SK-N-SH (cell line): ENCODE measurements around the gene ADRB2. TPM values are rescaled to one million over a fixed set of nuclear protein-coding genes. Genes with fewer than 3 reads are reported as not detected.
"Not testable (repeated sequence)": the region's sequence is repeated elsewhere in the genome, so short reads cannot be mapped to it uniquely, and the experiment has no call there.

Experiments used
- CTCF ChIA-PET: fragments of 300-600, 350-600 bp; formaldehyde crosslinking; extraction: SDS; loops from one replicate; lab custom pipeline; 2021; lab: Yijun Ruan, JAX
- POLR2A ChIA-PET: fragments of 350-600 bp; sonication (Branson Sonifier 250); formaldehyde crosslinking; extraction: SDS; loops from one replicate; lab custom pipeline; 2020; ENCODE audit warnings: antibody characterized with exemption, inconsistent platforms; lab: Yijun Ruan, JAX
- DNase-seq: peaks from one replicate; pipeline ENCODE4 v3.0.0; 2012
- H2AFZ ChIP-seq: fragments of 200-600 bp; sonication (generic); 2 replicates; pipeline ENCODE4 v1.8.1; 2016; ENCODE audit warnings: antibody characterized with exemption, mild to moderate bottlenecking, low read depth
- H3F3A ChIP-seq: fragments of 200-600 bp; sonication (generic); replicated peaks from 2 replicates; pipeline ENCODE3; 2016; ENCODE audit warnings: antibody characterized with exemption, mild to moderate bottlenecking; ENCODE audit not compliant: insufficient read depth
- H3K27ac ChIP-seq, 2 experiments: fragments of 200-500 bp in 1 of 2; fragments of 200-600 bp in 1 of 2; sonication (Bioruptor generic) in 1 of 2; sonication (generic), shearing (Covaris generic) in 1 of 2; 2 replicates each; pipeline versions ENCODE4 v1.5.1 to v1.6.1; 2014 to 2016; ENCODE audit warnings: low read depth in 2 of 2, inconsistent platforms in 1 of 2, low read length in 1 of 2, mild to moderate bottlenecking in 1 of 2, mixed read lengths in 1 of 2
- H3K27me3 ChIP-seq: fragments of 200-600 bp; sonication (generic), shearing (Covaris generic); 2 replicates; pipeline ENCODE4 v1.6.1; 2016; ENCODE audit warnings: mixed run types; ENCODE audit not compliant: insufficient read depth
- H3K36me3 ChIP-seq, 2 experiments: fragments of 200-500 bp in 1 of 2; fragments of 200-600 bp in 1 of 2; sonication (Bioruptor generic) in 1 of 2; sonication (generic) in 1 of 2; replicated peaks in 1 of 2; 2 replicates each; pipeline versions ENCODE3 to v1.5.1; 2014 to 2016; ENCODE audit warnings: low read length in 1 of 2, mild to moderate bottlenecking in 1 of 2; ENCODE audit not compliant: insufficient read depth in 2 of 2, control insufficient read depth in 1 of 2
- H3K4me1 ChIP-seq, 2 experiments: fragments of 200-500 bp in 1 of 2; fragments of 200-600 bp in 1 of 2; sonication (Bioruptor generic) in 1 of 2; sonication (generic), shearing (Covaris generic) in 1 of 2; 2 replicates each; pipeline versions ENCODE4 v1.5.1 to v1.6.1; 2014 to 2016; ENCODE audit warnings: low read depth in 1 of 2, low read length in 1 of 2, mixed run types in 1 of 2; ENCODE audit not compliant: insufficient read depth in 2 of 2, control insufficient read depth in 1 of 2
- H3K4me2 ChIP-seq: fragments of 200-600 bp; sonication (generic), shearing (Covaris generic); 2 replicates; pipeline ENCODE4 v1.6.1; 2017; ENCODE audit warnings: mixed run types
- H3K4me3 ChIP-seq, 2 experiments: fragments of 200-500 bp in 1 of 2; fragments of 200-600 bp in 1 of 2; sonication (Bioruptor generic) in 1 of 2; sonication (generic), shearing (Covaris generic) in 1 of 2; 2 replicates each; pipeline versions ENCODE4 v1.5.1 to v1.8.1; 2014 to 2016; ENCODE audit warnings: low read depth in 2 of 2, inconsistent platforms in 1 of 2, low read length in 1 of 2, mild to moderate bottlenecking in 1 of 2, mixed read lengths in 1 of 2, moderate library complexity in 1 of 2
- H3K79me2 ChIP-seq: fragments of 200-600 bp; sonication (generic); 2 replicates; pipeline ENCODE4 v1.8.1; 2017; ENCODE audit warnings: mild to moderate bottlenecking; ENCODE audit not compliant: insufficient read depth
- H3K9ac ChIP-seq: fragments of 200-600 bp; sonication (generic); 2 replicates; pipeline ENCODE4 v1.6.1; 2017; ENCODE audit warnings: mixed run types
- H3K9me2 ChIP-seq: fragments of 200-600 bp; sonication (generic); 2 replicates; pipeline ENCODE4 v1.6.1; 2017; ENCODE audit warnings: mixed run types
- H3K9me3 ChIP-seq: fragments of 200-600 bp; sonication (generic); 2 replicates; pipeline ENCODE4 v1.6.1; 2017; ENCODE audit warnings: mixed run types, mild to moderate bottlenecking, moderate library complexity
- H4K20me1 ChIP-seq: fragments of 200-600 bp; sonication (generic); 2 replicates; pipeline ENCODE4 v1.6.1; 2017; ENCODE audit warnings: mild to moderate bottlenecking, mixed run types; ENCODE audit not compliant: insufficient read depth
- CHD2 ChIP-seq: fragments of 150-350 bp; IDR thresholded peaks from 2 replicates; pipeline ENCODE4 v1.6.1; 2018; ENCODE audit warnings: low read length; ENCODE audit not compliant: partially characterized antibody
- FOSL2 ChIP-seq: IDR thresholded peaks from 2 replicates; pipeline ENCODE4 v1.4.0; 2012; ENCODE audit warnings: low read depth, mild to moderate bottlenecking, moderate library complexity, borderline replicate concordance
- GABPA ChIP-seq: IDR thresholded peaks from 2 replicates; pipeline ENCODE4 v1.4.0; 2012; ENCODE audit warnings: low read depth, mild to moderate bottlenecking
- JUND ChIP-seq: IDR thresholded peaks from 2 replicates; pipeline ENCODE4 v1.4.0; 2012
- MEF2A ChIP-seq: IDR thresholded peaks from 2 replicates; pipeline ENCODE4 v1.4.0; 2012; ENCODE audit warnings: low read depth, borderline replicate concordance
- POLR2AphosphoS5 ChIP-seq: IDR thresholded peaks from 2 replicates; pipeline ENCODE4 v1.6.1; 2012; ENCODE audit warnings: low read depth, low read length
- RAD21 ChIP-seq: IDR thresholded peaks from 2 replicates; pipeline ENCODE4 v1.6.1; 2012; ENCODE audit warnings: mild to moderate bottlenecking, low read length
- RXRA ChIP-seq: IDR thresholded peaks from 2 replicates; pipeline ENCODE4 v1.4.0; 2012; ENCODE audit warnings: low read depth, mild to moderate bottlenecking, borderline replicate concordance
- TAF1 ChIP-seq: IDR thresholded peaks from 2 replicates; pipeline ENCODE4 v1.6.1; 2012; ENCODE audit warnings: low read depth, mild to moderate bottlenecking, low read length, moderate library complexity, borderline replicate concordance
- TCF12 ChIP-seq: IDR thresholded peaks from 2 replicates; pipeline ENCODE4 v1.4.0; 2012
- TEAD4 ChIP-seq: IDR thresholded peaks from 2 replicates; pipeline ENCODE4 v1.4.0; 2012; ENCODE audit warnings: mild to moderate bottlenecking, borderline replicate concordance; ENCODE audit not compliant: insufficient read depth
- YY1 ChIP-seq: IDR thresholded peaks from 2 replicates; pipeline ENCODE4 v1.4.0; 2012; ENCODE audit warnings: low read depth, mild to moderate bottlenecking
- WGBS: methylation state at CpG from one replicate; pipeline ENCODE4 v1.1.6; 2017; ENCODE audit warnings: low lambda C conversion rate; 5-methylcytosine and 5-hydroxymethylcytosine counted together
- polyA plus RNA-seq, 3 experiments: library from polyadenylated mRNA; depleted of rRNA; stranded (reverse); fragments of >200 nt; gene quantifications; 2 replicates each; pipeline ENCODE4 v1.2.3, GENCODE V29; 2012
- TF ChIP-seq, protein P1 (sequence below): fragments of 150-350 bp; IDR thresholded peaks from 2 replicates; pipeline ENCODE4 v1.6.1; 2017; ENCODE audit warnings: antibody characterized with exemption, low read length, low read depth, borderline replicate concordance
- TF ChIP-seq, protein P2 (sequence below): IDR thresholded peaks from 2 replicates; pipeline ENCODE4 v1.4.0; 2012; ENCODE audit warnings: low read depth, borderline replicate concordance
- TF ChIP-seq, protein P3 (sequence below): IDR thresholded peaks from 2 replicates; pipeline ENCODE4 v1.4.0; 2012; ENCODE audit warnings: low read depth

The ADRB2 gene
- polyA plus RNA-seq, 1 of the 3 experiments (the other 2 are of a cell fraction), result 1.0 TPM

DNA sequence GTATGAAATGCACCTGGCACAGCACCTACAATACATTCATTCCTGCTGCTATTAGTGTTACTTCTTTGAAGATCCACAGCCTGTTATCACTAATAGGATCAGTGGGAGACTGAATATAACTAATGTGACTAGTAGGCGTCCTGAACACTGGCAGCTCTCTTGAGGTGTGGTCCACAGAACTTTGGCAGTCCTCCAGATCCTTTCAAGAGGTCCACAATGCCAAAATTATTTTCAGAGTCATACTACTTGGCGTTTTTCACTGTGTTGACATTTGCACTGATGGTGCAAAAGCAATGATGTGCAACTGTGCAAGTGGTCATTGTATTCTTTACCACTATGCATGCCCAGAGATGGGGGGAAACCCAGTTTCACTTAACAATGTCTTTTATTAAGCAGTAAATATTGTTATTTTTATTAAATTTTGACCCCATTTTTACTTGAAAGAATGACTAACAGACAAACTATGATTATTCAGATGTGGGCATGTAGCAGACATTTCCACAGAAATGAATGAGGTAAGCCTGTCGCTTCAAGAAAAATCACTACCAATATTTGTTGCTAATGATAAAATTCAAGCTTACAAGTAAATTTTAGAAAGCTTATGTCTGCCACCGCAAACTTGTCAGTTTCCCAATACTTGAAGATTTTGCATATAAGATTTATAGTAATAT, 48.9 kb downstream of the ADRB2 start:
- Histone ChIP-seq H3K9ac (no peak overlapping the region), H3K9me2 (no peaks in the 10 kb centered on the region), H3F3A (no peaks in the 10 kb centered on the region), H2AFZ (no peak overlapping the region), H3K79me2 (no peaks in the 10 kb centered on the region), H3K27ac (no peak overlapping the region), H3K4me1 (no peaks in the 10 kb centered on the region), H4K20me1 (no peaks in the 10 kb centered on the region), H3K27me3 (no peaks in the 10 kb centered on the region), H3K4me2 (peak overlapping the region; percentile 11; the same call in 1 of the 2 replicates), H3K9me3 (no peaks in the 10 kb centered on the region), H3K36me3 (no peaks in the 10 kb centered on the region), H3K4me3 (no peak overlapping the region)
- ChIA-PET POLR2A (no interaction called here), CTCF (interaction anchor here (1.6 kb wide), 1 partner anchor 159 kb away, joined by 3 read pairs; no protein-coding TSS in a partner anchor)
- TF ChIP-seq GABPA (no peak), RXRA (no peak), TCF12 (no peak), TAF1 (no peak), POLR2AphosphoS5 (no peak), RAD21 (no peak), FOSL2 (no peak), YY1 (no peak), JUND (no peak), CHD2 (no peak), TEAD4 (no peak), MEF2A (no peak)
- TF ChIP-seq, protein P1, sequence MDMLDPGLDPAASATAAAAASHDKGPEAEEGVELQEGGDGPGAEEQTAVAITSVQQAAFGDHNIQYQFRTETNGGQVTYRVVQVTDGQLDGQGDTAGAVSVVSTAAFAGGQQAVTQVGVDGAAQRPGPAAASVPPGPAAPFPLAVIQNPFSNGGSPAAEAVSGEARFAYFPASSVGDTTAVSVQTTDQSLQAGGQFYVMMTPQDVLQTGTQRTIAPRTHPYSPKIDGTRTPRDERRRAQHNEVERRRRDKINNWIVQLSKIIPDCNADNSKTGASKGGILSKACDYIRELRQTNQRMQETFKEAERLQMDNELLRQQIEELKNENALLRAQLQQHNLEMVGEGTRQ, result no peak
- TF ChIP-seq, protein P2, sequence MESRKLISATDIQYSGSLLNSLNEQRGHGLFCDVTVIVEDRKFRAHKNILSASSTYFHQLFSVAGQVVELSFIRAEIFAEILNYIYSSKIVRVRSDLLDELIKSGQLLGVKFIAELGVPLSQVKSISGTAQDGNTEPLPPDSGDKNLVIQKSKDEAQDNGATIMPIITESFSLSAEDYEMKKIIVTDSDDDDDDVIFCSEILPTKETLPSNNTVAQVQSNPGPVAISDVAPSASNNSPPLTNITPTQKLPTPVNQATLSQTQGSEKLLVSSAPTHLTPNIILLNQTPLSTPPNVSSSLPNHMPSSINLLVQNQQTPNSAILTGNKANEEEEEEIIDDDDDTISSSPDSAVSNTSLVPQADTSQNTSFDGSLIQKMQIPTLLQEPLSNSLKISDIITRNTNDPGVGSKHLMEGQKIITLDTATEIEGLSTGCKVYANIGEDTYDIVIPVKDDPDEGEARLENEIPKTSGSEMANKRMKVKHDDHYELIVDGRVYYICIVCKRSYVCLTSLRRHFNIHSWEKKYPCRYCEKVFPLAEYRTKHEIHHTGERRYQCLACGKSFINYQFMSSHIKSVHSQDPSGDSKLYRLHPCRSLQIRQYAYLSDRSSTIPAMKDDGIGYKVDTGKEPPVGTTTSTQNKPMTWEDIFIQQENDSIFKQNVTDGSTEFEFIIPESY, result no peak
- TF ChIP-seq, protein P3, sequence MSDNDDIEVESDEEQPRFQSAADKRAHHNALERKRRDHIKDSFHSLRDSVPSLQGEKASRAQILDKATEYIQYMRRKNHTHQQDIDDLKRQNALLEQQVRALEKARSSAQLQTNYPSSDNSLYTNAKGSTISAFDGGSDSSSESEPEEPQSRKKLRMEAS, result no peak
- WGBS, result 62% methylated on average over 4 of the region's 4 CpGs
- DNase-seq, result no peak

DNA sequence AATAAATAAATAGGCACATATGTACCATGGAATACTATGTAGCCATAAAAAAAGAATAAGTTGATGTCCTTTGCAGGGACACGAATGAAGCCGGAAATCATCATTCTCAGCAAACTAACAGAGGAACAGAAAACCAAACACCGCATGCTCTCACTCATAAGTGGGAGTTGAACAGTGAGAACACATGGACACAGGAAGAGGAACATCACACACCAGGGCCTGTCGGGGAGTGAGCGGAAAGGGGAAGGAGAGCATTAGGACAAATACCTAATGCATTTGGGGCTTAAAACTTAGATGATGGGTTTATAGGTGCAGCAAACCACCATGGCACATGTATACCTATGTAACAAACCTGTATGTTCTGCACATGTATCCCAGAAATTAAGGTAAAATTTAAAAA, 51.0 kb downstream of the ADRB2 start:
- H3K4me3 ChIP-seq, POLR2A ChIA-PET, H3K4me2 ChIP-seq, H3K4me1 ChIP-seq, DNase-seq, H3K36me3 ChIP-seq, H3K9me2 ChIP-seq, H3K27me3 ChIP-seq, H3K27ac ChIP-seq, H4K20me1 ChIP-seq, H2AFZ ChIP-seq, H3K79me2 ChIP-seq, H3K9me3 ChIP-seq, H3F3A ChIP-seq, H3K9ac ChIP-seq: not testable (repeated sequence)
- CTCF ChIA-PET, result interaction anchor here (1.1 kb wide), 1 partner anchor 13 kb away, joined by 3 read pairs; no protein-coding TSS in a partner anchor
- whole genome bisulfite sequencing, result 96% methylated on average over 5 of the region's 5 CpGs

Other genes with a start within 250 kb of the ADRB2 start
- gene HTR4, start 172.1 kb upstream of the ADRB2 start, polyA plus RNA-seq (2012; rRNA removed), result not detected in 2 replicates
- gene SH3TC2, start 236.5 kb downstream of the ADRB2 start, polyA plus RNA-seq (2012; rRNA removed), result 1.1 and 1.7 TPM in 2 replicates